GM19043 (cell line): ENCODE data around the gene NUMBL.
"Not testable (repeated sequence)": the region's sequence is repeated elsewhere in the genome, so short reads cannot be mapped to it uniquely, and the experiment has no call there.

Experiments used
- ATAC-seq: cut with Tn5 transposase; IDR thresholded peaks from one replicate; pipeline ENCODE4 v1.9.1; 2021; ENCODE audit warnings: low read depth; ENCODE audit not compliant: unreplicated experiment

Gene NUMBL

DNA sequence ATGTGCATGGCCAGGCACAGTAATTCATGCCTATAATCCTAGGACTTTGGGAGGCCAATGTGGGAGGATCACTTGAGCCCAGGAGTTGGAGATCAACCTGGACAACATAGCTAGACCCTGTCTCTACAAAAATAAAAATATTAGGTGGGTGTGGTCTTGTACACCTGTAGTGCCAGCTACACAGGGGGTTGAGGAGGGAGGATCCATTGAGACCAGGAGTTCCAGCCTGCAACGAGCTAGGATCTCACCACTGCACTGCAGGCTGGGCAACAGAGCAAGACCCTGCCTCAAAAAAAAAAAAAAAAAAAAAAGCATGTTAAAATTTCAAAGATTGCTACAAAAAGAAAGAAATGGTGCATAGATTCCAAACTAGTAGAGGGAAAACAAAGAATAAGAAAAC, 52.1 kb downstream of the NUMBL start:
- no peak for ATAC-seq

DNA sequence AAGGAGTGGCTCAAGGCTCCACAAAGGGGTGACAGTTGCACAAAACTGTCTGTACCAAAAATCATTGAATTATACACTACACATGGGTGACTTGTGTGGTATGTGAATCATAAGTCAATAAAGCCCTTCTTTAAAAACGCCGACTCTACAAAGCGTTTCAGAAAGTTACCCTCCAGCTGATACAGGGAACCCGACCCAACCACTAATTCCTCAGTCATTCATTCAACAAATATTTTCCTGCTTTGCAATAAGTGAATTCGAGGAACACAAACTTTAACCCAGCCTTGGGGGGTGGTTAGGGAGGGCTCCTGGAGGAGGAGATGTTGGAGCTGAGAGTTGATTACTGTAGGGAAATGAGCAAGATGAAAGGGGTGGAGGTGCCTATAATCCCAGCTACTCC, 57.2 kb downstream of the NUMBL start:
- ATAC-seq = no peak

DNA sequence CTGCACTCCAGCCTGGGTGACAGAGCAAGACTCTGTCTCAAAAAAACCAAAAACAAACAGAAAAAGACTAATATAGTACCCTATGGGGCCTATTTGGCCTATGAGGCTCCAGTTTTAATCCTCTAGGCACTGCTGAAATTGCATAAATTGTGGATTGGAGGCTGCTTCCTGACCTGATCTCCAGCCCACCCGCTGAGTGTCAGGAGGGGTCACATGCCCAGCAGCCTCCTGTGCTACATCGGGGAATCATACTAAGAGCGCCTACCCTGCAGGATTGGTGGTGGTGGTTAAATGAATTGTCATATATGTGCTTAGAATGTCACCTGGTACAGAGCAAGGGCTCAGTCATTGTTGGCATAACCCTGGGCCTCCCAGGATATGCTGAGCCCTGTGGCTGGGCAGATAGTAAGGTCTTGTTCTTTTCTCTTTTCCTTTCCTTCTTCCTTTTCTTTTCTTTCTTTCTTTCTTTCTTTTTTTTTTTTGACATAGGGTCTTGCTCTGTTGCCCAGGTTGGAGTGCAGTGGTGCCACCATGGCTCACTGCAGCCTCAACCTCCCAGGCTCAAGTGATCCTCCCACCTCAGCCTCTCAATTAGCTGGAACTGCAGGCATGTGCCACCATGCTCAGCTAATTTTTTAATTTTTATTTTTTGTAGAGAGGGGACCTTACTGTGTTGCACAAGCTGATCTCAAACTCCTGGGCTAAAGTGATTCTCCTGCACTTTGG, 58.0 kb downstream of the NUMBL start:
- no peak for ATAC-seq

DNA sequence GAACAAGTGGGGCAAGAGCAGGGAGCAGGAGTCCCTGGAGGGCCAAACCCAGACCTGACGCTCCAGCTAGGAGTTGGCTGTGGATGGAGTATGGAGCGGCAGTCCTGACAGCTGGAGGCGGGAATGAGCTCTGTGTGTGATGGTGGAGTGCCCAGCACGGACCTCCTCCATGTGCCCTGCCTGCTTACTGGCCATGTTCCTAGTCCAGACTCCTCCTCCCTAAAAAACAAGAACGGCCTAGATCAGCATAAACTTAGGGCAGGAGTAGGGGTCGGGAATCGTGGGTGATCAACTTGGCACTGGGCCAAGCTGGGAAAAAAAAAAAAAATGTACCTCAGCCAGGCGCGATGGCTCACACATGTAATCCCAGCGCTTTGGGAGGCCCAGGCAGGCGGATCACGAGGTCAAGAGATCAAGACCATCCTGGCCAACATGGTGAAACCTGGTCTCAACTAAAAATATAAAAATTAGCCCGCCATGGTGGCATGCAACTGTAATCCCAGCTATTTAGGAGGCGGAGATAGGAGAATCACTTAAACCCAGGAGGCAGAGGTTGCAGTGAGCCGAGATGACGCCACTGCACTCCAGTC, 59.8 kb downstream of the NUMBL start:
- no peak for ATAC-seq

DNA sequence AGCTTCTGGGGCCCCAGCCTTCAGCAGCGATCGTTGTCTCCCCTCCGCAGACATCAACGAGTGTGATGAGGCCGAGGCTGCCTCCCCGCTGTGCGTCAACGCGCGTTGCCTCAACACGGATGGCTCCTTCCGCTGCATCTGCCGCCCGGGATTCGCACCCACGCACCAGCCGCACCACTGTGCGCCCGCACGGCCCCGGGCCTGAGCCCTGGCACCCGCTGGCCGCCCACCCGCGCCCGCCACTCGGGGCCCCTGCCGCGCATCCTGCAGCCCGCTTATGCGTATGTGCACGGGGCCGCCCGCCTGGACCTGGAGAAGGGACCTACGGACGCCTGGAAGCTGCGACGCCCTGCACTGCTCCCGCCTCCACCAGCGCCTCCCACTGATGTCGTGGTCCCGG, 61.1 kb downstream of the NUMBL start:
- ATAC-seq = no peak

DNA sequence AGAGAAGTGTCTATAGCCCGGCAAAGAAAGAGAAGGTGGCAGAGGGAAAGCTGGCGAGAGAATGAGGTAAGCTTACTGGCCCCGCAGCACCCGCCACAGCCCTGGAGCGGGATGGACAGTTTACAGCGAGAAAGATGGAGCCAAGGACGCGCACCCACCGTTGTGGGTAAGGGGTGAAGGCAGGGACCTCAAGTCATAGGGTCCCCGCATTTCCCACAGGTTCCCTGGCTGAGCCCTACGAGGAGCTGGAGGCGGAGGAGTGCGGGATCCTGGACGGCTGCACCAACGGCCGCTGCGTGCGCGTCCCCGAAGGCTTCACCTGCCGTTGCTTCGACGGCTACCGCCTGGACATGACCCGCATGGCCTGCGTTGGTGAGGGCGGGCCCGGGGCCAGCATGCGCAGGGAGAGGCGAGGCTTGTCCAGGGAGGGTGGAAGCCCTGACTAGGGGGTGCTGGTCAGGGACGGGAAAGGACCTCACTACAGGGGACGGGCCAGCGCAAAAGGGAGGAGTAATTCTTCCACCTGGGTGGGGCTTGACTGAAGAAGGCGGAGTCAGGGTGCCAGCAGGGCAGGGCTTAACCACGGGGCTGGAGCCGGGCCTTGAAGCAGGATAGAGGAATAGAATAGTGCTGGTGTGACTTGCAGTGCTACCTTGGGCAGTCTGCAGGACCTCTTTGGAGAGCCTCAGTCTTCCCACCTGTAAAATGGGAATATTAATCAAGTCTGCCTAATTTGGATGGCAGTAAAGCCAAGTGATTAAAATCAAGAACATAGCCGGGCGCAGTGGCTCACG, 62.8 kb downstream of the NUMBL start:
- no peak for ATAC-seq

DNA sequence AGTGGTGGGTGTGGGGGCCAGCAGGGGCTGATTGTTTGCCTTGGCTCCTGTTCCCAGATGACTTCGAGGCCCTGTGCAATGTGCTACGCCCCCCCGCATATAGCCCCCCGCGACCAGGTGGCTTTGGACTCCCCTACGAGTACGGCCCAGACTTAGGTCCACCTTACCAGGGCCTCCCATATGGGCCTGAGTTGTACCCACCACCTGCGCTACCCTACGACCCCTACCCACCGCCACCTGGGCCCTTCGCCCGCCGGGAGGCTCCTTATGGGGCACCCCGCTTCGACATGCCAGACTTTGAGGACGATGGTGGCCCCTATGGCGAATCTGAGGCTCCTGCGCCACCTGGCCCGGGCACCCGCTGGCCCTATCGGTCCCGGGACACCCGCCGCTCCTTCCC, 63.5 kb downstream of the NUMBL start:
- ATAC-seq = no peak

DNA sequence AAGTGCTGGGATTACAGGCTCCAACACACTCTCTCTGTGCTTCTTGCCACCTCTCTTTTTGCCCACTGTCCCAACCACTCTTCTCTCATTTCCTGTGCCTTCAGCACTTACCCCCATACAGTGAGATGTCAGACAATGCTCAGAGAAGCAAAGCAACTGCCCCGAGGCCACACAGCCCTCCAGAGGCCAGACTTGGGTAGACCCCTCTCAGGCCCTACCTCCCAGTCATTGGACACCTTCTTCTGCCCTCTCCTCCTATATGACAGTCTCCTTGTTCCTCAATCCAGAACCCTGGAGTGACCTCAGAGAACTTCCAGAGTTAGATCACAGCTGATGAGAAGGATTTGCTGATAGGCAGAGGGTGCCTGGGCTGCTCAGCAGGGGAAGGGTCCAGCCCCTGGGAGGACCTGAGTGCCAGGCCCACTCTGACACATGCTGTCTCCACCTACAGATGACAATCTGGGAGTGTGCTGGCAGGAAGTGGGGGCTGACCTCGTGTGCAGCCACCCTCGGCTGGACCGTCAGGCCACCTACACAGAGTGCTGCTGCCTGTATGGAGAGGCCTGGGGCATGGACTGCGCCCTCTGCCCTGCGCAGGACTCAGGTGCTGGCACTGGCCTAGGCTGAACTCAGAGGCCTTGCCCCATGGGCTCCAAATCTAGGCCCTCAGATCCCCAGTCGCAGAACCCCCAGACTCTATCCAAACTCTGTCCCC, 64.9 kb downstream of the NUMBL start:
- ATAC-seq = no peak

DNA sequence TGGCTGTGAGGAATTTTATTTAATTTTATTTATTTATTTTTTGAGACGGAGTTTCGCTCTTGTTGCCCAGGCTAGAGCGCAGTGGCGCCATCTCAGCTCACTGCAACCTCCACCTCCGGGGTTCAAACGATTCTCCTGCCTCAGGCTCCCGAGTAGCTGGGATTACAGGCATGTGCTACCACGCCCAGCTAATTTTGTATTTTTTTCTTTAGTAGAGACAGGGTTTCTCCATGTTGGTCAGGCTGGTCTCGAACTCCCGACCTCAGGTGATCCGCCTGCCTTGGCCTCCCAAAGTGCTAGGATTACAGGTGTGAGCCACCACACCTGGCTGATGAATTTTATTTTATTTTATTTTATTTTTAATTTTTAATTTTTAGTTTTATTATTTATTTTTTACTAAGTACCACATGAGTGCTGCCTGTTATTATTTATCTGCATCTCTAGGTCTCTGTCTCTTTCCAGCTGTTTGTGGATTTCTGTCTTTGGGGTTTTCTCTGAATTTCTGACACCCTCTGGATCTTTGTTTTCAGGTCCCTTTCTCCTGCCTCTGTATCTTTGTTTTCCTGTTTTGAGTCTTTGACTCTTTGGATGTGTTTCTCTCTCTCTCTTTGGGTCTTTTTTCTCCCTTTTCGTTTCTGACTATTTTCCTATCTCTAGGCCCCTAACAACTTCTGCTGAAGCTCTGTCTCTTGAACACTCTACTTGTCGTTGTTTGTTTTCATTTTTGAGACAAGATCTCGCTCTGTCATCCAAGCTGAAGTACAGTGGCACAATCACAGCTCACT, 65.9 kb downstream of the NUMBL start:
- not testable (repeated sequence) for ATAC-seq

DNA sequence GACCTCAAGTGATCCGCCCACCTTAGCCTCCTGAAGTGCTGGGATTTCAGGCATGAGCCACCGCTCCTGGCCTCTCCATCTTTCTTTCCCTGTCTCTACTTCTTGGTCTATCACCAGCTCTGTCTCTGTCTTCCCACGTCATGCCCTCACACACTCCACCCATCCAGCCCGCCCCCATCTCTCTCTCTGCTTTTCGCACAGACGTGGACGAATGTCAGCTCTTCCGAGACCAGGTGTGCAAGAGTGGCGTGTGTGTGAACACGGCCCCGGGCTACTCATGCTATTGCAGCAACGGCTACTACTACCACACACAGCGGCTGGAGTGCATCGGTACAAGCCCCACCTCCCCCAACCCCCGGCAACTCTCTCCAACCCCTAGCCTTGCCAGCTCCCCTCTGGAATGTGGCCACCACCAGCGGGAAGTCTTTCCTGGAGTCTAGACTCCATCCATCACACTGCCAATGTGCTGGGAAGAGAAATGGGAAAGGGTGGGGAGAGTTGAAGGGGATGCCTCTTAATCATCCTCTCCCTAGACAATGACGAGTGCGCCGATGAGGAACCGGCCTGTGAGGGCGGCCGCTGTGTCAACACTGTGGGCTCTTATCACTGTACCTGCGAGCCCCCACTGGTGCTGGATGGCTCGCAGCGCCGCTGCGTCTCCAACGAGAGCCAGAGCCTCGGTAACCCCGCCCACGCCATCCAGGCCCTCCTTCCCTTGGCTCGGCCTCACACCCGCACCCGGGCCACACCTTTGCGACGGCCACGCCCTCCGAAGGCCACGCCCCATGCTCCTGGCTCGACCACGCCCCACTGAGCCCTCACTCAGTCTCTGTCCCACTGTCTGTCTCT, 66.8 kb downstream of the NUMBL start:
- no peak for ATAC-seq

DNA sequence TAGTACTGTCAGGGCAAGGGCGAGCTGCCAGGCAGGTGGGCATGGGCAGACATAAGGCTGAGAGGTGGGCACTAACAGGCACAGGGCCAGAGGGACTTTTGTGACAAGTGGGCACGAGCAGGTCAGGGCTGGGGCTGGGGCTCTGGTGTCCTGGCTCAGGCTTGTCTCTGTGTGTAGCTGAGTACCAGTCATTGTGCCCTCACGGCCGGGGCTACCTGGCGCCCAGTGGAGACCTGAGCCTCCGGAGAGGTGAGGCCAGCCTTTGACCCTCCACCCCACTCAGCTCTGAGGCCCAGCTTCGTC, 67.7 kb downstream of the NUMBL start:
- ATAC-seq = no peak

DNA sequence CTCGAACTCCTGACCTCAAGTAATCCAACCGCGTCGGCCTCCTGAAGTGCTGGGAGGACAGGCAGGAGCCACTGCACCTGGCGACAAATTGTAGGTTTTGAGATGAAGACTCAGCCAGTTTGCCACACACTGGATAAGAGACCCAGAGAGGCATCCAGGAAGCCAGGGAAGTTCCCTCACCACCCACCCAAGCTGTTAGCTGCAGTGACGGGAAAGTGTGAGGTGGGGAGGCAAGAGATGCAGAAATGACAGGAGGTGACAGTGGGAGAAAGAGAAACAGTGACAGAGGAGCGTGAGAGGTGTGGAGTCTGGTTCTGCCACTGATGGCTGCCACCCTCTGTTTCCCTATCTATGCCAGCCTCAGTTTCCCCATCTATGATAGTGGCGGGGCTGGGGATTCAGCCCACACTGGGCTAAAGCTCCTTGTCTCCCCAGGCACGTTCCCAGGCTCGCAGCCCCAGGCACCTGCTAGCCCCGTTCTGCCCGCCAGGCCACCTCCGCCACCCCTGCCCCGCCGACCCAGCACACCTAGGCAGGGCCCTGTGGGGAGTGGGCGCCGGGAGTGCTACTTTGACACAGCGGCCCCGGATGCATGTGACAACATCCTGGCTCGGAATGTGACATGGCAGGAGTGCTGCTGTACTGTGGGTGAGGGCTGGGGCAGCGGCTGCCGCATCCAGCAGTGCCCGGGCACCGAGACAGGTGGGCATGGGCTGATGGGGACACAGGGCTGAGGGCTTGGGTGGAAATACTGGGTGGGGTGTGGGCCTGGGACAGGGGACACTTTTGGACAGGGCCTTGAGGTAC, 68.3 kb downstream of the NUMBL start:
- no peak for ATAC-seq

DNA sequence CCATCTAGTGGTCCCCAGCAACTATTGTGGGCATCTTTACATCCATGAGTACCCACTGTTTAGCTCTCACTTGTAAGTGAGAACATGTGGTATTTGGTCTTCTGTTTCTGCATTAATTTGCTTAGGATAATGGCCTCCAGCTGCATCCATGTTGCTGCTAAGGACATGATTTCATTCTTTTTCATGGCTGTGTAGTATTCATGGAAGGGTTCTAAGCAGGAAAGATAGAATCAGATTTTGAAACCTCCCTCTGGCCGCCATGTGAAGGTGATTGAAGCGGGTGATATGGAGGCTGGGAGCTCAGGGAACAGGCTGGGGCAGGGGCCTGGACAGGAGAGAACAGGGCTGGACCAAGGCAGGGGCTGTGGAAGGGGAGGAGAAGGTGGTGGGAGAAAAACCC, 69.2 kb downstream of the NUMBL start:
- no peak for ATAC-seq

DNA sequence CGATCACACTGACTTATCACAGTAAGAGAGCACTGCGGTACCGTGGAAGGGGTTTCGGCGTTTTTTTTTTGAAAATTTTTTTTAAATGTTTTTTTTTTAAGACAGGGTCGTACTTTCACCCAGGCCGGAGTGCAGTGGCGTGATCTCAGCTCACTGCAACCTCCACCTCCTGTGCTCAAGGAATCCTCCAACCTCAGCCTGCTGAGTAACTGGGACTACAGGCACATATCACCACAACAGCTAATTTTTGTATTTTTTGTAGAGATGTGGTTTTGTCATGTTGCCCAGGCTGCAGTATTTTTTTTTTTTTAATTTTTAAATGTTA, 70.3 kb downstream of the NUMBL start:
- no peak for ATAC-seq

DNA sequence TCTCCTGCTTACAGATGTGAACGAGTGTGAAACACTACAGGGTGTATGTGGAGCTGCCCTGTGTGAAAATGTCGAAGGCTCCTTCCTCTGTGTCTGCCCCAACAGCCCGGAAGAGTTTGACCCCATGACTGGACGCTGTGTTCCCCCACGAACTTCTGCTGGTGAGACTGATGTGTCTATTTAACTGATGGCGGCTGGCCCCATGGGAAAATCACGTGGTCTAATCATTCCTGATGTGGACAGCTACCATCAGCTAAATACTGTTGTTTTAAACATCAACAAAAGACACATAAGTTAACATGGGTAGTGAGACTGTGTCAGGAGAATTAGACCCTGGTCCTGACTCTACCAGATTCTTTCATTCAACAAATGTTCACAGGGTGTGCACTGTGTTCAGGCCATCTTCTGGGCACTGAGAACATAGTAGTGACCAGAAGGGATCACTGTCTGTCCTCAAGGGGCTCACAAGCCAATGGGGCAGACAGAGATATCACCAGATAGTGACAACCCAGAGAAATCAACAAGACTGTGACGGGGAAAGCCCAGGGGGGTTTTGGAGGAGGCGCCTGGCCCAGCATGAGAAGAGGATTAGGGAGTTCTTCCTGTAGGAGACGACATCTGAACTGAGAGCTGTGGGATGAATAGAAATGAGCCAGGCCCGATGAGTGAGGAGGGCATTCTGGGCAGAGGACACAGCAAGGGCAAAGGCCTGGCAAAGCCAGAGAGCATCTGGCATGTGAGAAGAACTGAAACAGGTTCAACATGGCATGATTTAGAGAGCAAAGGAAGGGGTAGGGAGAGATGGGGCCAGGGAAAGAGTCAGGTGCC, 70.9 kb downstream of the NUMBL start:
- ATAC-seq = no peak

DNA sequence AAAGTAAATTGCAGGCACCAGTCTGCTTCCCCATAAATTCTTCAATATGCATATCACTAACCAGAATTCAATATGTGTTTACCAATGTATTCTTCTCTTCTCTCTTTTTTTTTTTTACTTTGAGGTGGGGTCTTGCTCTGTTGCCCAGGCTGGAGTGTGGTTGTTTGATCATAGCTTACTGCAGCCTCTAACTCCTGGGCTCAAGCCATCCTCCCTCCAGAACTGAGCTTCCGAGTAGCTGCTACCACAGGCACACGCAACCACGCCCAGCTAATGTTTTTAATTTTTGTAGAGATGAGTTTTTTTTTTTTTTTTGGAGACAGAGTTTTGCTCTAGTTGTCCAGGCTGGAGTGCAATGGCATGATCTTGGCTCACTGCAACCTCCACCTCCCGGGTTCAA, 72.5 kb downstream of the NUMBL start:
- no peak for ATAC-seq

DNA sequence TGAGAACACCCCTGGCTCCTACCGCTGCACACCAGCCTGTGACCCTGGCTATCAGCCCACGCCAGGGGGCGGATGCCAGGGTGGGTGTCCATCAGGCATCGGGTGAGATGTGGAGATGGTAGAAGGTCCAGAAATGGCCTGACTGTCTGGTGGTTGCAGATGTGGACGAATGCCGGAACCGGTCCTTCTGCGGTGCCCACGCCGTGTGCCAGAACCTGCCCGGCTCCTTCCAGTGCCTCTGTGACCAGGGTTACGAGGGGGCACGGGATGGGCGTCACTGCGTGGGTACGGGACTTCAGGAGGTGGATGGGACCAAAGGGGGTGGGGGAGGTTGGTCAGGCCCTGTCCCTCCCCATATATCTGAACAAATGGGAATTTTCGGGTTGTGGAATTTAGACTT, 73.5 kb downstream of the NUMBL start:
- no peak for ATAC-seq

DNA sequence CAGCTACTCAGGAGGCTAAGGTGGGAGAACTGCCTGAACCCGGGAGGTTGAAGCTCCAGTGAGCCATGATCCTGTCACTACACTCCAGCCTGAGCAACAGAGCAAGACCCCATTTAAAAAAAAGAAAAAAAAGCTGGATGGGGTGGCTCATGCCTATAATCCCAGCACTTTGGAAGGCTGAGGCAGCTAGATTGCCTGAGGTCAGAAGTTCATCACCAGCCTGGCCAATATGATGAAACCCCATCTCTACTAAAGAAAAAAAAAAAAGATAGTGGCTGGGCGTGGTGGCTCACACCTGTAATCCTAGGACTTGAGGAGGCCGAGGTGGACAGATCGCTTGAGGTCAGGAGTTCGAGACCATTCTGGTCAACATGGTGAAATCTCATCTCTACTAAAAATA, 74.3 kb downstream of the NUMBL start:
- ATAC-seq = no peak
